CD4-positive, alpha-beta T cell (primary cell): ENCODE results near the gene PCCA. TPM values are rescaled to one million over a fixed set of nuclear protein-coding genes. Genes with fewer than 3 reads are reported as not detected.

Experiments used
- ATAC-seq: fragments of 200-7000 bp; cut with Tn5 transposase; one replicate; pipeline ENCODE4 v1.10.0; 2022; ENCODE audit warnings: mild to moderate bottlenecking; ENCODE audit not compliant: poor library complexity
- CTCF ChIA-PET: fragments of 350-600 bp; sonication (Branson Sonifier 250); formaldehyde crosslinking; loops from one replicate; lab custom pipeline; 2021; ENCODE audit warnings: antibody characterized with exemption, inconsistent platforms; lab: Charles Lee
- POLR2A ChIA-PET: fragments of 350-600 bp; sonication (Branson Sonifier 250); formaldehyde crosslinking; loops from one replicate; lab custom pipeline; 2021; ENCODE audit warnings: antibody characterized with exemption, inconsistent platforms; lab: Charles Lee
- DNase-seq, 14 experiments: peaks; one replicate each; pipeline ENCODE4 v3.0.0-alpha.2; 2013 to 2020; ENCODE audit warnings: mixed read lengths in 2 of 14
- H3K27ac ChIP-seq, 2 donors: one replicate each; pipeline versions ENCODE4 v1.5.1 to v1.7.0; 2013; ENCODE audit warnings: low read length in 2 of 2, low read depth in 1 of 2, mild to moderate bottlenecking in 1 of 2
- H3K27me3 ChIP-seq, 2 experiments: 1 replicate in 1 of 2; 2 replicates in 1 of 2; pipeline versions ENCODE4 v1.6.1 to v1.7.0; 2013; ENCODE audit warnings: low read length in 2 of 2, control low read depth in 1 of 2, mild to moderate bottlenecking in 1 of 2, moderate library complexity in 1 of 2; ENCODE audit not compliant: insufficient read depth in 2 of 2, control insufficient read depth in 1 of 2
- H3K36me3 ChIP-seq: one replicate; pipeline ENCODE4 v1.6.1; 2013; ENCODE audit warnings: low read length, control low read depth; ENCODE audit not compliant: insufficient read depth
- H3K4me1 ChIP-seq: one replicate; pipeline ENCODE4 v1.6.1; 2013; ENCODE audit warnings: low read length, control low read depth; ENCODE audit not compliant: insufficient read depth
- H3K4me3 ChIP-seq: one replicate; pipeline ENCODE4 v1.5.1; 2013; ENCODE audit warnings: mild to moderate bottlenecking, low read length, moderate library complexity
- H3K9me3 ChIP-seq, 2 experiments: 1 replicate in 1 of 2; 2 replicates in 1 of 2; pipeline versions ENCODE4 v1.6.1 to v1.7.0; 2013; ENCODE audit warnings: low read length in 2 of 2, mild to moderate bottlenecking in 2 of 2, control low read depth in 1 of 2, moderate library complexity in 1 of 2; ENCODE audit not compliant: control insufficient read depth in 1 of 2, insufficient read depth in 1 of 2
- H3K27ac Mint-ChIP-seq: one replicate; pipeline ENCODE4 v1.8.0; 2020; ENCODE audit warnings: mixed read lengths
- H3K27me3 Mint-ChIP-seq: one replicate; pipeline ENCODE4 v1.8.0; 2021; ENCODE audit warnings: mixed read lengths
- H3K36me3 Mint-ChIP-seq: one replicate; pipeline ENCODE4 v1.8.0; 2021; ENCODE audit warnings: low read depth, mixed read lengths
- H3K4me1 Mint-ChIP-seq: one replicate; pipeline ENCODE4 v1.8.0; 2021; ENCODE audit warnings: low read depth, mixed read lengths
- H3K4me3 Mint-ChIP-seq: one replicate; pipeline ENCODE4 v1.8.0; 2020; ENCODE audit warnings: mild to moderate bottlenecking, mixed read lengths
- H3K9me3 Mint-ChIP-seq: one replicate; pipeline ENCODE4 v1.8.0; 2020; ENCODE audit warnings: mixed read lengths
- CTCF ChIP-seq: fragments of 200-600 bp; IDR thresholded peaks from one replicate; pipeline ENCODE4 v1.8.0; 2022; ENCODE audit warnings: antibody characterized with exemption, mild to moderate bottlenecking
- intact Hi-C, 2 experiments: fragments of 100-400 bp; cut with DNase I in 1 of 2; cut with micrococcal nuclease in 1 of 2; formaldehyde crosslinking; loops; one replicate each; pipeline versions ENCODE4 v1.15.1 to v1.9.0; 2023 to 2025; cut with DNase I, micrococcal nuclease
- total RNA-seq, 174 experiments: library from RNA in 2 of 174; stranded (reverse) in 2 of 174; gene quantifications; one replicate each; pipeline ENCODE4 v1.2.3 and lab custom pipeline; 2021 to 2026

Gene PCCA
- total RNA-seq, 2 experiments from 2014 or later, result 4.7 to 5.2 TPM

DNA sequence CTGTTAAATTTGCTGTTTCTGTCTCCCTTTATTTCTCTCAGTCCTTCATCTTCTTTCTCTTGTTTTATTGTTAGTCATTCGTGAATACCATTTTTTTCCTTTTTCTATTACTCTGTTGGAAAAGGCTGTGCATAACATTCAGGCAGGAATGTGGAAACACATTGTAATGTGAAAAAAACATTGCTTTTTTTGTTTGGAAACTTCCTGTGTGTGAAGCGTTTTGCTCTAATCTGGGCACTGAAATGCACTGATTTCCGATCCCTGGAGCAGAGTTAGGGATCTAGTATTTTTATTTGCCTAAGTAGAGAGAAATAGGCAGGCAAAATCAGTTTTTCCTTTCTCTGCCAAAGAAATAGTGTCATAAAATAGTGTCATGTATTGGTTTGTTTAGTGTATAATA lies 155.5 kb downstream of the PCCA start:
- Mint-ChIP-seq H3K27ac (no peak overlapping the region), H3K9me3 (peaks cover 4% of the 10 kb centered on the region), H3K27me3 (no peaks in the 10 kb centered on the region), H3K4me3 (no peak overlapping the region), H3K36me3 (peaks cover 11% of the 10 kb centered on the region), H3K4me1 (no peaks in the 10 kb centered on the region)
- H3K9me3 ChIP-seq, result peaks cover 0 to 14% of the 10 kb centered on the region in 2 experiments
- CTCF ChIA-PET, result no interaction called here
- ATAC-seq, result no peak
- no peak overlapping the region for H3K27ac ChIP-seq
- DNase-seq, result no peak
- H3K4me1 ChIP-seq, result no peaks in the 10 kb centered on the region
- H3K36me3 ChIP-seq, result no peaks in the 10 kb centered on the region
- intact Hi-C loops, result no loop called here
- no peak for TF ChIP-seq CTCF
- H3K27me3 ChIP-seq, result no peaks in the 10 kb centered on the region
- no peak overlapping the region for H3K4me3 ChIP-seq
- POLR2A ChIA-PET, result no interaction called here

DNA sequence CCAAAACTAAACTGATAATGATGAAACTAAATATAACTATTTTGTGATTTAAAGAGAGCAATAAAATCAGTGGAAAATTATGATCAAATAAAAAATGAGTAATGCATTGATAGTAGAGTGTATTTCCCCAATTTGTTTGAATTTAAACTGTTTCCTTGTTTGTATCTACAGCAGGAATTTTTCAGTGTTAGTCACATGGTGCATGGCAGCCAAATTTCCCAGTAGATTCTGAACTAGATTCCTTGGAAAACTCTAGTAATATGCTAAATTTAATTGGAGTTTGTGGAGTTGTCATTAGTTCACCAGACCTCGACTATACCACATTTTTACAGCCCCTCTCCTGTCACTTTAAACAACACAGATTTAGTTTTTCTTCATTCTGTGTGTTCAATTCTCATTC lies 156.2 kb downstream of the PCCA start:
- H3K4me3 ChIP-seq, result no peak overlapping the region
- Mint-ChIP-seq H3K27me3 (no peaks in the 10 kb centered on the region), H3K4me1 (no peaks in the 10 kb centered on the region), H3K27ac (no peak overlapping the region), H3K36me3 (peaks cover 12% of the 10 kb centered on the region), H3K4me3 (no peak overlapping the region), H3K9me3 (peaks cover 4% of the 10 kb centered on the region)
- H3K27ac ChIP-seq, result no peak overlapping the region
- TF ChIP-seq CTCF, result no peak
- H3K27me3 ChIP-seq, result no peaks in the 10 kb centered on the region
- no peaks in the 10 kb centered on the region for H3K4me1 ChIP-seq
- intact Hi-C loops, result no loop called here
- H3K9me3 ChIP-seq, result peaks cover 0 to 14% of the 10 kb centered on the region in 2 experiments
- ATAC-seq, result no peak
- ChIA-PET POLR2A (no interaction called here), CTCF (no interaction called here)
- no peak for DNase-seq
- no peaks in the 10 kb centered on the region for H3K36me3 ChIP-seq

- peaks cover 0 to 14% of the 10 kb centered on the region in 2 experiments for H3K9me3 ChIP-seq
Measured at GRCh38 chr13:100247937-100248336, 159.0 kb downstream of the PCCA start.

More at GRCh38 chr13:100247937-100248336, 159.0 kb downstream of the PCCA start:
- Mint-ChIP-seq H3K4me1 (no peaks in the 10 kb centered on the region), H3K27ac (no peak overlapping the region), H3K27me3 (no peaks in the 10 kb centered on the region), H3K36me3 (peaks cover 12% of the 10 kb centered on the region), H3K9me3 (peaks cover 4% of the 10 kb centered on the region), H3K4me3 (no peak overlapping the region)
- no peak for DNase-seq
- Histone ChIP-seq H3K4me1 (no peaks in the 10 kb centered on the region), H3K27ac (no peak overlapping the region), H3K36me3 (no peaks in the 10 kb centered on the region), H3K4me3 (no peak overlapping the region), H3K27me3 (no peaks in the 10 kb centered on the region)
- TF ChIP-seq CTCF, result no peak
- intact Hi-C loops, result no loop called here
- ATAC-seq, result no peak
- ChIA-PET POLR2A (no interaction called here), CTCF (no interaction called here)
